Caco-2 (cell line): ENCODE data around the gene DUSP3. TPM values are rescaled to one million over a fixed set of nuclear protein-coding genes. Genes with fewer than 3 reads are reported as not detected.

ENCODE experiments used
- BruUV-seq: library from RNA; stranded (reverse); fragments of 400-500 nt; replicated peaks from 2 replicates; lab custom pipeline; 2021; lab: Mats Ljungman, UMichigan
- CTCF ChIA-PET: fragments of 300-600 bp; sonication (Branson Sonifier 250); formaldehyde crosslinking; loops from one replicate; lab custom pipeline; 2022; ENCODE audit warnings: antibody characterized with exemption; lab: Charles Lee
- POLR2A ChIA-PET: fragments of 300-600 bp; sonication (Branson Sonifier 250); formaldehyde crosslinking; loops from one replicate; lab custom pipeline; 2022; ENCODE audit warnings: antibody characterized with exemption; lab: Charles Lee
- DNase-seq, 2 experiments: peaks; one replicate each; pipeline versions ENCODE4 v3.0.0 to v3.0.0-alpha.2; 2020 to 2022
- H3K27me3 ChIP-seq: replicated peaks from 2 replicates; pipeline ENCODE4 v1.6.0; 2011; ENCODE audit warnings: low read length; ENCODE audit not compliant: control insufficient read depth, insufficient read depth
- H3K36me3 ChIP-seq: 2 replicates; pipeline ENCODE4 v1.5.1; 2011; ENCODE audit warnings: low read length; ENCODE audit not compliant: control insufficient read depth, insufficient read depth
- H3K4me1 ChIP-seq: fragments of 250-450 bp; sonication (Bioruptor Pico); 2 replicates; pipeline ENCODE4 v1.5.1; 2020; ENCODE audit warnings: mild to moderate bottlenecking
- H3K4me3 ChIP-seq: 2 replicates; pipeline ENCODE4 v1.5.1; 2011; ENCODE audit warnings: low read depth, mild to moderate bottlenecking, control low read depth, low read length
- H3K9me3 ChIP-seq: fragments of 250-450 bp; sonication (Bioruptor Pico); 2 replicates; pipeline ENCODE4 v1.5.1; 2020; ENCODE audit warnings: mild to moderate bottlenecking, moderate library complexity
- H3K27ac Mint-ChIP-seq: one replicate; pipeline ENCODE4 v1.8.0; 2022; ENCODE audit warnings: mixed read lengths; ENCODE audit not compliant: unreplicated experiment
- H3K27me3 Mint-ChIP-seq: one replicate; pipeline ENCODE4 v1.8.0; 2022; ENCODE audit warnings: mixed read lengths; ENCODE audit not compliant: insufficient read depth, unreplicated experiment
- H3K36me3 Mint-ChIP-seq: one replicate; pipeline ENCODE4 v1.8.0; 2022; ENCODE audit warnings: mild to moderate bottlenecking, mixed read lengths; ENCODE audit not compliant: insufficient read depth, unreplicated experiment
- H3K4me1 Mint-ChIP-seq: one replicate; pipeline ENCODE4 v1.8.0; 2022; ENCODE audit warnings: low read depth, mixed read lengths; ENCODE audit not compliant: unreplicated experiment
- H3K4me3 Mint-ChIP-seq: one replicate; pipeline ENCODE4 v1.8.0; 2022; ENCODE audit warnings: mild to moderate bottlenecking, moderate library complexity, mixed read lengths; ENCODE audit not compliant: unreplicated experiment
- H3K9me3 Mint-ChIP-seq: one replicate; pipeline ENCODE4 v1.8.0; 2022; ENCODE audit warnings: mixed read lengths; ENCODE audit not compliant: unreplicated experiment
- CTCF ChIP-seq, 2 experiments: fragments of 200-600 bp in 1 of 2; IDR thresholded peaks; 1 replicate in 1 of 2; 2 replicates in 1 of 2; pipeline versions ENCODE4 v1.5.1 to v1.8.0; 2011 to 2022; ENCODE audit warnings: antibody characterized with exemption in 1 of 2, control low read depth in 1 of 2, inconsistent platforms in 1 of 2, low read depth in 1 of 2, low read length in 1 of 2, mild to moderate bottlenecking in 1 of 2, moderate library complexity in 1 of 2; ENCODE audit not compliant: insufficient read depth in 1 of 2, severe bottlenecking in 1 of 2, unreplicated experiment in 1 of 2
- intact Hi-C: fragments of 100-400 bp; cut with micrococcal nuclease; formaldehyde crosslinking; loops from one replicate; pipeline ENCODE4 v1.10.0; 2022; ENCODE audit not compliant: unreplicated experiment
- total RNA-seq: library from RNA; stranded (reverse); gene quantifications from 2 replicates; pipeline ENCODE4 v1.2.3, GENCODE V29; 2022

Gene DUSP3
- total RNA-seq, 1 experiment from 2014 or later = 86.3 TPM

DNA sequence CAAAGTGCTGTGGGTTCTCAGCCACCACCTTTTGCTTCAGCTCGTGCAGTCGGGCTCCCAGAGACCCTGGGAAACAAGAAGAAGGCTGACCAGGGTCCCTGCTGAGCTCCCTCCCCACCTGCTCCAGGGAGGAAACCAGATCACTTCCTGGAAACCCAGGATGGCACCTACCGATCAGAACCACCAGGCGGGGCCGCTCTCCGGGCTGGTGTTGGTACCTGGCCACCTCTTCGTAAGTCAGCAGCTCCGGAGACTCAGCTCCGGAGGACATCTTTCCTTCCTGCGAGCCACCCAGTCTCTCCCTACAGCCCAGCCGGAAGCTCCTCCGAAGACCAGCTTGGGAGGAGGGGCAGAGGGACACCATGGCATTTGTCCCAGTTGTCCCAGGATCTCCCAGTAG is 35.2 kb upstream of the DUSP3 start:
- Mint-ChIP-seq H3K36me3 (no peaks in the 10 kb centered on the region), H3K27me3 (no peaks in the 10 kb centered on the region), H3K27ac (no peak overlapping the region), H3K4me3 (no peak overlapping the region), H3K4me1 (peaks cover 8% of the 10 kb centered on the region), H3K9me3 (no peaks in the 10 kb centered on the region)
- ChIA-PET CTCF (interaction anchor here (0.6 to 1.3 kb wide), 5 partner anchors 18 to 386 kb away, joined by 3 to 8 read pairs (median 4); partner anchors contain the start of genes ATXN7L3, DUSP3 and MPP3), POLR2A (no interaction called here)
- H3K4me1 ChIP-seq = peaks cover 6% of the 10 kb centered on the region; the same call in 1 of the 2 replicates
- DNase-seq = no peak
- intact Hi-C loops = no loop called here
- no peaks in the 10 kb centered on the region for H3K27me3 ChIP-seq
- no peaks in the 10 kb centered on the region for H3K36me3 ChIP-seq
- peak in 1 of 2 experiments; percentile 5 for TF ChIP-seq CTCF (IDR thresholded peaks at IDR 0.05; ENCODE audit: insufficient read depth in 1 of 2, low read depth in 1 of 2, low read length in 1 of 2, severe bottlenecking in 1 of 2, unreplicated experiment in 1 of 2)
- no peaks in the 10 kb centered on the region for H3K9me3 ChIP-seq
- H3K4me3 ChIP-seq = no peak overlapping the region
- BruUV-seq = no TSS peak

- H3K4me3 ChIP-seq = no peak overlapping the region
- H3K4me1 ChIP-seq = peaks cover 6% of the 10 kb centered on the region; the same call in 1 of the 2 replicates
- no peaks in the 10 kb centered on the region for H3K27me3 ChIP-seq
- H3K27ac Mint-ChIP-seq = no peak overlapping the region
- no peak for DNase-seq
- no peak for TF ChIP-seq CTCF (IDR thresholded peaks at IDR 0.05; ENCODE audit: insufficient read depth in 1 of 2, low read depth in 1 of 2, low read length in 1 of 2, severe bottlenecking in 1 of 2, unreplicated experiment in 1 of 2)
- no peaks in the 10 kb centered on the region for H3K9me3 Mint-ChIP-seq
- CTCF ChIA-PET = interaction anchor here (0.6 to 1.3 kb wide), 5 partner anchors 19 to 386 kb away, joined by 3 to 8 read pairs (median 4); partner anchors contain the start of genes ATXN7L3, DUSP3 and MPP3
- POLR2A ChIA-PET = no interaction called here
- H3K36me3 ChIP-seq = no peaks in the 10 kb centered on the region
- peaks cover 8% of the 10 kb centered on the region for H3K4me1 Mint-ChIP-seq
- no peaks in the 10 kb centered on the region for H3K9me3 ChIP-seq
- no peaks in the 10 kb centered on the region for H3K27me3 Mint-ChIP-seq
- no TSS peak for BruUV-seq
- no peaks in the 10 kb centered on the region for H3K36me3 Mint-ChIP-seq
- no peak overlapping the region for H3K4me3 Mint-ChIP-seq
- intact Hi-C loops = no loop called here
Observed at GRCh38 chr17:43813386-43813785, 34.6 kb upstream of the DUSP3 start.

DNA sequence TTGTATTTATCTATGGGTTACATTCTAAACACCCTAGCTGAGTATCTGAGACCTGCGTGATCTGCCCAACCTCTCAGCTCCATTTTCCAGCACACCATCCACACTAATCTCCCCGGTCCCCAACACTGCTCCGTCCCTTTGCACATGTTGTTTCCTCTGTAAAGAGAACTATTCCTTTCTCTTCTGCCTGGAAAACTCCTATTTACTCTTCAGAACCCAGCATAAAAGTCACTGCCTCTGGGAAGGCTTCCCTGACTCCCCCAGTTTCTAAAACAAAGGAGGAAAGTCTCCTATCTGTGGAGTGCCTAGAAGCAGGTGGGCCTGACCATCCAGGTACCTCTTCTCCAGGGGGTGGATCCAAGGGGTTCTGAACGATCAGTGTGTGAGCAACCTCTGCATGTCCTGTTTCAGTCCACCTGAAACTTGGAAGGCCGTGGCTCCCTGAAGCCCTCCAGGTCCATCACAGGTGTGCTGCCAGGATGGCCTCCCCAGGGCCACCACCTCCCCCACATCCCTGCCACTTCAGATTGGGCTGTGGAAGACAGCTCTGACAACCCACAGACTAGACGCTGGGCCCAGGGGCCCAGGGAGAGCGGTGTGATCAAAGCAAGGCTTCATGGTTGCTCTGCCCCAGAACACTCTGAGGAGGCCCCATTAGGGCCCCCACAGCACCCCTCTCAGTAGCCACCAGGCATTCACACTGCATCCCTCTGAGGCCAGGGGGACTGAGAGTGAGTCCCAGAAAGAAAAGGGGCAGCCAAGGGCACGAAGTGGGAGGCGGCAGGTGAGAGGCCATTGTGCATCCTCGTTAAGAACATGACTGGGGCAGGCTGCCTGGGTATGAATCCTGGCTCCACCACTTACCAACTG is 33.9 kb upstream of the DUSP3 start:
- Mint-ChIP-seq H3K27me3 (no peaks in the 10 kb centered on the region), H3K27ac (no peak overlapping the region), H3K36me3 (no peaks in the 10 kb centered on the region), H3K4me1 (peaks cover 8% of the 10 kb centered on the region), H3K4me3 (no peak overlapping the region), H3K9me3 (no peaks in the 10 kb centered on the region)
- TF ChIP-seq CTCF (IDR thresholded peaks at IDR 0.05; ENCODE audit: insufficient read depth in 1 of 2, low read depth in 1 of 2, low read length in 1 of 2, severe bottlenecking in 1 of 2, unreplicated experiment in 1 of 2) = no peak
- BruUV-seq = no TSS peak
- ChIA-PET CTCF (interaction anchor here (1.3 kb wide), 1 partner anchor 34 kb away, joined by 4 read pairs; the partner anchor contains the start of gene DUSP3), POLR2A (no interaction called here)
- peaks cover 6% of the 10 kb centered on the region; the same call in 1 of the 2 replicates for H3K4me1 ChIP-seq
- H3K36me3 ChIP-seq = no peaks in the 10 kb centered on the region
- H3K27me3 ChIP-seq = no peaks in the 10 kb centered on the region
- H3K4me3 ChIP-seq = no peak overlapping the region
- no peaks in the 10 kb centered on the region for H3K9me3 ChIP-seq
- no peak for DNase-seq
- intact Hi-C loops = no loop called here
